HG03280 (cell line): ENCODE results near the gene MEG3.

Experiments used
- ATAC-seq: cut with Tn5 transposase; IDR thresholded peaks from one replicate; pipeline ENCODE4 v1.9.1; 2021; ENCODE audit warnings: mild to moderate bottlenecking, moderate library complexity; ENCODE audit not compliant: unreplicated experiment

Gene MEG3

GRCh38 chr14:100893228-100893601, 67.3 kb downstream of the MEG3 start:
- no peak for ATAC-seq

GRCh38 chr14:100893760-100894159, 67.8 kb downstream of the MEG3 start:
- no peak for ATAC-seq

- no peak for ATAC-seq
Observed at GRCh38 chr14:100894416-100894815, 68.5 kb downstream of the MEG3 start.

DNA sequence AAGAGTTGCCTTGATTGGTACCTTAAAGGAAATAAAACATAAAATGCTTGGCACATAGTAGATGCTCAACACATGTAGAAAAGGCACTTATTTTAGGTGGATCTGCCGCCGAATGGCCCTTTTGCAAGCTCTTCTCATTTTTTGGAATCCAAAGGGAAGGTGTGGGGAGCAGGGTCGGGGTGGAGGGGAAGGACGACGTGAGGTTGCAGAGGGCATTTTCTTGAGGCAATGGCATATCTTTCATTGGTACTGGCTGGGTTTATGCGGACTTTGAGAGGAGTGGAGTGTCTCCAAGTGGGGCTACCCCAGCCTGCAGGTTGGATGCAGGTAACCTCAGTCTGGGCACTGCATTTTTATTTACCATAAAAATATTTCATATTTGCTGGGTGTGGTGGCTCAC, 69.5 kb downstream of the MEG3 start:
- no peak for ATAC-seq

GRCh38 chr14:100896369-100897060, 70.6 kb downstream of the MEG3 start:
- no peak for ATAC-seq

DNA sequence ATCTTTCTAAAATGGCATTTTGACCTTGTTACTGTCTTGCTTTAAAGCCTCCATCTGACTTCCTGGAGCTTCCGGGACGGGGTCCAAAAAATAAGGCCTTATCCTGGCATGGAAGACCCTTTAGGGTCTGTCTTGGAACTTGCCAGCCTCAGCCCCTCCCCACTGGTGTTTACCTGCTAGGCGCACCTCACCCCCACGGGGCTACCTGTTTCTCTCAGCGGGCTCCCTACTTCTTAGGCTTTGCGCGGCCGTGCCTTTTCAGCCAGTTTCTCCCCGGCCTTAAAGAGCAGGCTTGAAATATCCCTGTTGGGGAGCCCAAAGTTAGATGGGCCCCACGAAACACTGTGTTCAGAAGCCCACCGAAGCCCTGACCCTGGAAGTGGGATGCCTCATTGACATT, 72.5 kb downstream of the MEG3 start:
- no peak for ATAC-seq

GRCh38 chr14:100898935-100899883, 73.3 kb downstream of the MEG3 start:
- no peak for ATAC-seq

DNA sequence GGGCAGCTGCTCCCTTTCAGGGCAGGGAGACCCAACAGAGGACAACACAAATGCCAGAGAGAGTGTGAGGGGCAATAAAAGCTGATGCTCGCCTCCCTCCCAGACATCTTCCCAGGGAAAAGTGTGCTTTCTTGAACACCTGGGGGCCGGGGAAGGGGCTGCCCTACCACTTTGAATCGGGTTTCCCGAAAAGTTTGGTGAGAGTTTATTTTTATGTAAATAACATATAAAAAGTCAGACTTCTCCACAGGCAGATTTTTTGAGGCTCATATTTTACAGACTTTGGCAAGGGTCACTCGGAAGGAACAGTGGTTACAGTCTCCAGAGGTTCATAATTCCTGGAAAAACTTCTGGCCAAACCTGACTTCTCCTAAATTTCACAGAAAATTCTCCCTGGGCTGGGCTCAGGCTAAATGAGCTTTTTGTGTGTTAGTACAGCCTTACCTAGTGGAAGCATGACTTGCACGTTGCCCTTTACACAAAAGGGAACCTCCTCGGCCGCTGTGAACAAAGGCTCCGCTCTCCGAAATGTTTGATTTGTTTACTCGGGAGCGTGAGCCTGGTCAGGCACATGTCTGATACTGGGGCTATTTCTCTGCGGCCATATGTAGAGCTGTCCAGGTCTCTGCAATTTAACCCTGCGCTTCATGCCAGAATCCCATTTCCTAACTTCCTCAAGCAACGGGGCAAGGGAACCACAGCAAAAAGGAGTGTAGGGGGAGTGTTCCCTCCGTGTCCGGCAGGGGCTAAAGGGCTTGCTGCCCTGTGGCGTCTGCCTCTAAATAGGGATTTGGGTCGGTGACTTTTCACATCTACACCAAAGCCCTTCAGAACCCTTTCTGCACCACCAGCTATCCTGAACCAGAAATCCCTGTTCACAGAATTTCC, 74.2 kb downstream of the MEG3 start:
- ATAC-seq, result no peak

GRCh38 chr14:100900837-100901390, 75.0 kb downstream of the MEG3 start:
- ATAC-seq, result no peak

DNA sequence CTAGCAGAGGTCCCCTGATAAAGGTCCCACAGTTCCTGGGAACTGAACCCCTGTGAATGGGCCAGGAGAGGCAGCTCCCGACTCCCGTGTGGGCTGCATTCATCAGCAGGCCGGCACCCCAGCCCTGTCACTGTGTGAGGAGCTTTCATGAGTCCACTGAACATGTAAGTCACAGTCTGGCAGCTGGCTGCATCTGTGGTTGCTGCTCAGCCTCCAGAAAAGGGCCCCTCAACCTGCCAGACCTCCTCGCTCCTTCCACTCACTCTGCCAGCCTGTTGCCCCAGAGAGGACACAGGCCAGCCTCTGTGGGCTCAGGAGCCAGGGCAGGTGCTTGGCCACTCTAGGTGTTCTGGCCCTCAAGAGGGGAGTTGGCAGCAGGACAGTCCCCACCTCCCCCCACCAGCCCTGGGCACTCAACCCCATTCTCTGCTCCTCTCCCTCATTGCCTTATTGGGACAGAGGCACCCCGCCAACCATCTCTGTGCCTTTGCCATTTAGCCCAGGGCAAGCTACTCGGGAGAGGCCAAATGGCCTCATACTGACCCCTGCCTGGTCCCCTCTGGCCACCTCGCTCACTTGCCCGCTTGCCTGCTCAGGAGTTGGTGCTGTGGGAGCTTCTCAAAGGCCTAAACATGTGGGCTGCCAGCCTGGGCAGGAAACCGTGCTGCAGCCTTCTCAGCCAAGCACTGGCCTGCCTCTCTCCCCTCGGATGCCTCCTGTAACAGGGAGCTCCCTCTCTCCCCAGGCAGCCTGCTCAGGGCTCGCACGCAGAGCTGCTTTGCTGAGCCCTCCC, 75.7 kb downstream of the MEG3 start:
- ATAC-seq, result no peak

DNA sequence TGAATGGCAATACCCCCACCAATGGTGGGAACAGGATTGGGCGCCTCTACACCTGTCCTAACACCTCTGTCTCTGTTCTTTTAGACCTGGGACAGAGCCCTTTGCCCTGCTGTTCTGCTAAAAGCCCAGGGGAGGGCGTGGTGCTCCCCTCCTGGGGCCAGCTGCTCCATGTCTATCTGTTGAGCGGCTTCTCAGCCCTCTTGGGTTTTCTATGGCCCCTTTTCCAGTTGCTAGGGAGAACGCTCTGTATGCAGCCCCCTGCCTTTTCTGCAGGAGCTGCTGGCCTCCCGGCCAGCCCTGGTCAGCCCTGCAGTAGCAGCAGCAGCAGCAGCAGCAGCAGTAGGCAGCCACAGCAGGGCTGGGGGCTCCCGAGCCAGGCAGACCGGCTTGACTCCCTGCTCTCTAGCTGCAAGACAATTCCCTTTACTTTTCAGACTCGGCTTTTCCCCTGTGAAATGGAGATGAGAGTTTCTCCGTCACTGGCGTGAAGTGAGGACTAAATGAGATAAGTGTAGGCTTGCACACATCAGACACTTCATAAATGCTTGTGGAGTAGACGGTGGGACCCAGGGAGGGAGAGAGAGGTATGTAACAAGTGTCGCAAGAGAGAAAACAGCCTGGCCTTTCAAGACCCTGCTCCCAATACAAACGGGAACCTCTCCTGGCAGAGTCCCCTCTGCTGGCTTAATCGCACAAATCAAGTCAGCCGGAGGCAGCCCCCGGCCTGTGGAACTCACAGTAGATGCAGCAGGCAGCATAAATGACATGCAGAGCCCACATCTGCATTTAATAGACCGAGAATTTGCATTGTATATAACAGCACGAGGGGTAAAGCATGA, 76.6 kb downstream of the MEG3 start:
- ATAC-seq, result no peak

DNA sequence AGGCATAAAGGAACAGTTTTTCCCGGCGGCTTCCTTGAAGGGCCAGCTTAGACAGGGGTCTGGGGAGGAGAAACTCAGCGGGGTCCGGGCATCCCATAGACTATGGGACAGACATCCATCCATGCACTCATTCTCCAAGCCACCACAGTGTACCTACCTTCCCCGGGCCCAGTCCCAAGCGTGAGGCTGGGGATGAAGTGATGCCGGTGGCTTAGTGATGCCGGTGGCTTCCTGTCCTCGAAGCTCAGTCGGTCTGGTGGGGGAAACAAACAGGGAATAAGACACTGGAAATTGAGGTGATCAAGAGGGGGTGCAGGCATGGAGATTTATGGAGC, 77.2 kb downstream of the MEG3 start:
- ATAC-seq, result no peak

DNA sequence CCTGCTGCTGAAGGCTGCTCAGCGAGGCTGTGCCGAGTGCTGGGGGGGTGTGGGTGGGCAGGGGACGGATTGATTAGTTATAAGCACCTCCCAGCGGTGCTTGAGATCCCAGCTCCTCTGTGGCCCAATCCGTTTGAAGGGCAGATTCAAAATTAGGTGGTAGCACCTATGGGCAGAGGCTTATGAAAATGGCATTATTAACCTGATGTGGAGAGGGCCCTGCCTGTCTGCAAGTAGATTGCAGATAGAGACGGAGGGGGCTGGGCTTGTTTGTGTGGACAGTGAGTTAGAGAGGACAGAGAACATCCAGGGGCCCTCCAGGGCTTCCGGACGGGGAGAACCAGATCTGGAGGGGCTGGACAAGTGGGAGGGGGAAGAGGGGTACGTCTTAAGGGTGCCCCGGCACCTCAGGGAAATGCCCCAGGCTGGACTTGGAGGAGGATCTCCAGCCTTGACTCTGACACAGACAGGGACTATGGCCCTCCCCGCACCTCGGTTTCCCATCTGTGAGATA, 77.8 kb downstream of the MEG3 start, which contains the start of gene RTL1:
RTL1 (minus strand) TSS at position 51 of the 514 bp plus-strand sequence. CDS start 18,934 bp downstream, outside the sequence.
- ATAC-seq, result no peak

- ATAC-seq, result no peak
Observed at GRCh38 chr14:100904307-100905087, 78.6 kb downstream of the MEG3 start.

- no peak for ATAC-seq
Observed at GRCh38 chr14:100905166-100905565, 79.2 kb downstream of the MEG3 start.

DNA sequence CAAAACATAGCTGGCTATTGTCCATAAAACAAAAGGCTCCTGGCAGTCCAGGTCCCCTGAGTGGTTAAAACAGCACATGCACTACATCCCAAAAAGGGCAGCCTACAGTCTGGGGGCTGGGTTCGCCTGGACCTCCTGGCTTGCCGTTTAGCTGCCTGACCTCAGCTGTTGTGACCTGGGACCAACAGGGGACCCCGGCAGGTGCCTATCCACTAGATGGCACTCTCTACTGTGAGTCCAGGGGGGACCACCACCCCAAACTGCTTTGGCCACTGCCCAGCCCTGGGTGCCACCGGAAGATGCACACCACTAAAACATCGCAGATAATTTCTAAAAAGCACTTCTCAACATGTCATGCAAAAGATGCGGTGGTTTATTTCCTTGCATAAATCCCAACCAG, 80.5 kb downstream of the MEG3 start:
- ATAC-seq, result no peak

DNA sequence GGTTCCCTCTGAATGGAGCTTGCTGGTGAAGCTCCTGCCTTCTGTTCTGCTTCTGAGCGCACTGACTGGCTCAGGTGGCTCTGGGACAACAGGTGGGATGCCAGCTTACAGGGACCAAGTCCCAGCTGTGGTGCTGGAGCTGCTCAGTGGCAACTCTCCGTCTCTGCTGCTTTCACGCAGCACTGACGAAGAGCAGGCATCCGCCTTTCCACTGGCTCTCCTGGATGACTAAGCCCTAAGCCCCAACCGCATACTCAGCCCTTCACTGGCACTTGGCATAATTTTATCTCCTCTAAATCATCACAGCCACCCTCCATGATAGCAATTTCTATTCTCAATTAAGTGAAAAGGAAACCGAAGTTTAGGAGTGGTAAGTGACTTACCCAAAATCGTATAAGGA, 81.3 kb downstream of the MEG3 start:
- ATAC-seq, result no peak

DNA sequence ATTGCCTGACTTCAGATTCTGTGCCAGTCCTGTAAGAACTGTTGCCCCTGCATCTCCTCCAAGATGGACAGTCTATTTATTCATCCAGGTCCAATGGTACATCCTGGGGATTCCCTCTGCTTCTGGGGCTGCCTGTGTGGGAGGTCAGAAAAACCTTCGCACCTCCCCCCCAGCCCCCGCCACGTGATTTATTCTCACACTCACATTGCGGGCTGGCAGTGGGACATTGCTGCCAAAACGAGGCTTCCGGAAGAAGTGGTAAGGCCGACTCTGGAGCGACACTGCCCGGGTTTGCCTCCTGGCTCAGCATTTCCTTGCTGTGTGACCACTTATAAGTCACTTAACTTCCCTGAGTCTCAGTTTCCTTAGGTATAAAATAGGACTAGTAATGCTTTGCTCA, 83.5 kb downstream of the MEG3 start:
- ATAC-seq, result no peak
